ENCODE results near the gene PDIA2.
"Not testable (repeated sequence)": the region's sequence is repeated elsewhere in the genome, so short reads cannot be mapped to it uniquely, and the experiment has no call there.

The PDIA2 gene

DNA sequence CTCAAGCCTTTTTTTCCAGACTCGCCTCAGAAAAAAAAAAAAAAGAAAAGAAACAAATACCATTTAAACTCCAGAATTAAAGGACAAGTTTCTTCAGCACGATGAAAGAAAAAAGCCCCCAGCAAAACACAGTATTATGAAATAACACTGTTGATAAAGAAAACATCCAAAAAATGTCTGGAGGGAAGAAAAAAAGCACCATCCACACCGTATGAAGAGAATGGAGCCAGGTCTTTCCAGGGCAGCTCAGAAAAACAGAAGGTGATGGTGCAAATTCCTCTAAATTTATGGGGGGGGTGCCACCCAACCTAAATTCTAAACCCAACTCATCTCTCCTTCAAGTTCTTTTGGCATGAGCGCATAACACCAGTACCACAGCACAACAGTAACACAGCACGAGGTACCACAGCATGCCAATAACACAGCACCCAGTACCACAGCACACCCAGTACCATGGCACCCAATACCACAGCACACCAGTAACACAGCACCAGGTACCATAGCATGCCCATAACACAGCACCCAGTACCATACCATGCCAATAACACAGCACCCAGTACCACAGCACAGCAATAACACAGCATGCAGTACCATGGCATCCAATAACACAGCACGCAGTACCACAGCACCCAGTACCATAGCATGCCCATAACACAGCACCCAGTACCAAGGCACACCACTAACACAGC lies 50.6 kb downstream of the PDIA2 start:
- DNase-seq, result no peak

- not testable (repeated sequence) for DNase-seq
Observed at GRCh38 chr16:334164-334832, 51.3 kb downstream of the PDIA2 start.

GRCh38 chr16:334861-335632 lies 52.1 kb downstream of the PDIA2 start:
- not testable (repeated sequence) for DNase-seq

DNA sequence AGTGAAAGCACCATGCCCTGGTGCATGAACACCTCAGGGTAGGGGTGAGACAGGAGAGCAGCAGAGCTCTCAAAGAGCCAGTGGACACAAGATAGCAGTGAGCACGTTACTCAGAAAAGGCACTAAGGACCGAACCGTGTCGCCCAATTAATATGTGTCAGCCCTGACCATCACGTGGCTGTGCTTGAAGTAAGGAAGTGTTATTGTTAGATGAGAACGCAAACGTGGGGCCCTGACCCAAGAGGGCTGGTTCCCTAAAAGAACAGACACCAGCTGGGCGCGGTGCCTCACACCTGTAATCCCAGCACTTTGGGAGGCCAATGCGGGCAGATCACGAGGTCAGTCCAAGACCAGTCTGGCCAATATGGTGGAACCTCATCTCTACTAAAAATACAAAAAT lies 53.3 kb downstream of the PDIA2 start:
- DNase-seq, result no peak

Data from NCI-H2227 treated with DMSO at 0.1 percent for 48 hours (cell line).